Hepatocyte (in vitro differentiated cells): Measurements from ENCODE around the gene BGN. TPM values are rescaled to one million over a fixed set of nuclear protein-coding genes. Genes with fewer than 3 reads are reported as not detected.
A peak's percentile ranks its signal among the peaks of the same experiment; 100 is the strongest.

Experiments used
- DNase-seq: peaks from one replicate; pipeline ENCODE4 v3.0.0-alpha.2; 2016; ENCODE audit warnings: low spot score
- H2AFZ ChIP-seq: fragments of 200-600 bp; sonication (generic); 2 replicates; pipeline ENCODE4 v1.6.0; 2016; ENCODE audit warnings: antibody characterized with exemption, mild to moderate bottlenecking
- H3K27ac ChIP-seq: fragments of 200-600 bp; sonication (generic); 2 replicates; pipeline ENCODE4 v1.5.1; 2016; ENCODE audit warnings: mild to moderate bottlenecking
- H3K27me3 ChIP-seq: fragments of 200-600 bp; sonication (generic); 2 replicates; pipeline ENCODE4 v1.6.1; 2016
- H3K36me3 ChIP-seq: fragments of 200-600 bp; sonication (generic); replicated peaks from 2 replicates; pipeline ENCODE4 v1.5.1; 2016; ENCODE audit warnings: low read depth; ENCODE audit not compliant: insufficient read depth
- H3K4me1 ChIP-seq: fragments of 200-600 bp; sonication (generic); 2 replicates; pipeline ENCODE4 v1.5.1; 2016; ENCODE audit warnings: mild to moderate bottlenecking, moderate library complexity; ENCODE audit not compliant: insufficient read depth
- H3K4me2 ChIP-seq: fragments of 200-600 bp; sonication (generic); 2 replicates; pipeline ENCODE4 v1.6.0; 2016
- H3K4me3 ChIP-seq: fragments of 200-600 bp; sonication (generic); 2 replicates; pipeline ENCODE4 v1.5.1; 2016; ENCODE audit warnings: mild to moderate bottlenecking
- H3K79me2 ChIP-seq: fragments of 200-600 bp; sonication (generic); 2 replicates; pipeline ENCODE4 v1.6.0; 2017; ENCODE audit warnings: mild to moderate bottlenecking
- H3K9me2 ChIP-seq: fragments of 200-600 bp; sonication (generic); replicated peaks from 2 replicates; pipeline ENCODE4 v1.6.0; 2017; ENCODE audit warnings: mild to moderate bottlenecking; ENCODE audit not compliant: insufficient read depth
- H3K9me3 ChIP-seq: fragments of 200-600 bp; sonication (generic); 2 replicates; pipeline ENCODE4 v1.5.1; 2016; ENCODE audit warnings: low read depth, mild to moderate bottlenecking
- H4K20me1 ChIP-seq: fragments of 200-600 bp; sonication (generic); 2 replicates; pipeline ENCODE4 v1.6.0; 2016; ENCODE audit warnings: mild to moderate bottlenecking; ENCODE audit not compliant: insufficient read depth, poor library complexity, severe bottlenecking
- EZH2 ChIP-seq: fragments of 200-600 bp; sonication (generic); IDR thresholded peaks from 2 replicates; pipeline ENCODE4 v1.6.1; 2016; ENCODE audit warnings: antibody characterized with exemption, mild to moderate bottlenecking, borderline replicate concordance
- EZH2phosphoT487 ChIP-seq: fragments of 200-600 bp; sonication (generic); IDR thresholded peaks from one replicate; pipeline ENCODE4 v1.6.1; 2018; ENCODE audit warnings: antibody characterized with exemption, mild to moderate bottlenecking, low read depth, moderate library complexity; ENCODE audit not compliant: unreplicated experiment, severe bottlenecking
- WGBS: methylation state at CpG from one replicate; pipeline ENCODE4 v1.1.6; 2016; ENCODE audit warnings: low lambda C conversion rate; ENCODE audit errors: missing lambda C conversion rate; 5-methylcytosine and 5-hydroxymethylcytosine counted together
- polyA plus RNA-seq: library from polyadenylated mRNA; unstranded; fragments of >200 nt; fragmentation: Nextera tagmentation; extraction: Ambion mirVana; gene quantifications from 2 replicates; pipeline ENCODE4 v1.2.1, GENCODE V29; 2016
- total RNA-seq: library from RNA; depleted of rRNA; stranded (reverse); fragments of >200 nt; gene quantifications from 2 replicates; pipeline ENCODE4 v1.2.3, GENCODE V29; 2014
- TF ChIP-seq, protein P1 (sequence below): fragments of 200-600 bp; sonication (generic); IDR thresholded peaks from 2 replicates; pipeline ENCODE4 v1.5.1; 2016; ENCODE audit warnings: antibody characterized with exemption, mild to moderate bottlenecking; ENCODE audit not compliant: poor library complexity

The BGN gene
- total and polyA plus RNA-seq, 2 experiments from 2014 or later, result 14.5 to 27.5 TPM

DNA sequence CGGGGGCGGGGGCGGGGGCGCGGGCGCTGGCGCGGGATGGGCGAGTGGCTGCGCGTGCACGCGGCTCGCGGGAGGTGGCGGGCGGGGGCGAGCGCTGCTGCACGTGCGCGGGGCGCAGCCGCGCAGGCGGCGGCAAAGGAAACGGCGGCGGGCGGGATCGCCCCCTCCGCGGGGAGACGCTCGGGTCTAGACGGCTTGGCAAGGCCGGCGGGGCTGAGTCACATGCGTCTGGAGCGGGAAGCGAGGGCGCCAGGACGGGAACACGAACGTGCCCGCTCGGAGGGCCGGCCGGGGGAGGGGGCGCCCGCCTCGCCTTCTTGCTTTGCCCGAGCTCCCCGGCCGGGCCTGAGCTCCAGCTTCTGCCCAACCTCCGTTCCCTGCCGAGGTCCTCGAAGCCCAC, 20.1 kb upstream of the BGN start:
- TF ChIP-seq EZH2, result no peak
- 10% methylated on average over 16 of the region's 59 CpGs for WGBS
- Histone ChIP-seq H3K27me3 (no peaks in the 10 kb centered on the region), H3K79me2 (no peaks in the 10 kb centered on the region), H3K9me3 (no peaks in the 10 kb centered on the region), H3K4me3 (no peak overlapping the region), H3K9me2 (no peaks in the 10 kb centered on the region), H2AFZ (no peak overlapping the region), H3K36me3 (no peaks in the 10 kb centered on the region), H3K4me2 (peak overlapping the region; percentile 71), H3K4me1 (peaks cover 11% of the 10 kb centered on the region), H4K20me1 (no peaks in the 10 kb centered on the region), H3K27ac (peak overlapping the region; percentile 95)
- peak; percentile 80 for DNase-seq

DNA sequence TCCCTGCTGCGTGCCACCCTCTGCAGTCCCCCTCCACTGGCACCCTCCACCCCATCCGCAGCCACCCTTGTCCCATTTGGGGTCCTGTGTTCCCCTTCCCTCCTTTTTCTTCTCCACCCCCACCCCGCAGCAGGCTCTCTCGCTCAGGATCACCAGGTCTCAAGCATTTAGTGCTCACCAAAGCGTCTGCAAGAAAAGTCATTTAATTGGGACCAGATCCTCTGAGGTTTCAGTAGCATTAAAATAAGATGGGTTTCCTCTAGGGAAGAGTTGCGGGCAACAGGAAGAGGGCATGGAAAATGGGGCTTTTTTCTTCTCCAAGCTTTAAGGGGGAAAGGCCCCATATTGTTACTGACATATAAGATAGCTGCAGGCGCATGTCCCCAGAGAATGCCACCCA, 19.5 kb upstream of the BGN start:
- Histone ChIP-seq H3K27ac (peak overlapping the region; percentile 95), H4K20me1 (no peaks in the 10 kb centered on the region), H3K36me3 (no peaks in the 10 kb centered on the region), H3K9me3 (no peaks in the 10 kb centered on the region), H3K4me1 (peaks cover 11% of the 10 kb centered on the region), H3K79me2 (no peaks in the 10 kb centered on the region), H3K9me2 (no peaks in the 10 kb centered on the region), H3K4me3 (no peak overlapping the region), H3K27me3 (no peaks in the 10 kb centered on the region), H3K4me2 (peak overlapping the region; percentile 71), H2AFZ (no peak overlapping the region)
- 80% methylated on average over 7 of the region's 7 CpGs for WGBS
- DNase-seq, result no peak
- no peak for TF ChIP-seq EZH2phosphoT487
- TF ChIP-seq, protein P1, sequence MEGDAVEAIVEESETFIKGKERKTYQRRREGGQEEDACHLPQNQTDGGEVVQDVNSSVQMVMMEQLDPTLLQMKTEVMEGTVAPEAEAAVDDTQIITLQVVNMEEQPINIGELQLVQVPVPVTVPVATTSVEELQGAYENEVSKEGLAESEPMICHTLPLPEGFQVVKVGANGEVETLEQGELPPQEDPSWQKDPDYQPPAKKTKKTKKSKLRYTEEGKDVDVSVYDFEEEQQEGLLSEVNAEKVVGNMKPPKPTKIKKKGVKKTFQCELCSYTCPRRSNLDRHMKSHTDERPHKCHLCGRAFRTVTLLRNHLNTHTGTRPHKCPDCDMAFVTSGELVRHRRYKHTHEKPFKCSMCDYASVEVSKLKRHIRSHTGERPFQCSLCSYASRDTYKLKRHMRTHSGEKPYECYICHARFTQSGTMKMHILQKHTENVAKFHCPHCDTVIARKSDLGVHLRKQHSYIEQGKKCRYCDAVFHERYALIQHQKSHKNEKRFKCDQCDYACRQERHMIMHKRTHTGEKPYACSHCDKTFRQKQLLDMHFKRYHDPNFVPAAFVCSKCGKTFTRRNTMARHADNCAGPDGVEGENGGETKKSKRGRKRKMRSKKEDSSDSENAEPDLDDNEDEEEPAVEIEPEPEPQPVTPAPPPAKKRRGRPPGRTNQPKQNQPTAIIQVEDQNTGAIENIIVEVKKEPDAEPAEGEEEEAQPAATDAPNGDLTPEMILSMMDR, result no peak
- TF ChIP-seq EZH2, result no peak

DNA sequence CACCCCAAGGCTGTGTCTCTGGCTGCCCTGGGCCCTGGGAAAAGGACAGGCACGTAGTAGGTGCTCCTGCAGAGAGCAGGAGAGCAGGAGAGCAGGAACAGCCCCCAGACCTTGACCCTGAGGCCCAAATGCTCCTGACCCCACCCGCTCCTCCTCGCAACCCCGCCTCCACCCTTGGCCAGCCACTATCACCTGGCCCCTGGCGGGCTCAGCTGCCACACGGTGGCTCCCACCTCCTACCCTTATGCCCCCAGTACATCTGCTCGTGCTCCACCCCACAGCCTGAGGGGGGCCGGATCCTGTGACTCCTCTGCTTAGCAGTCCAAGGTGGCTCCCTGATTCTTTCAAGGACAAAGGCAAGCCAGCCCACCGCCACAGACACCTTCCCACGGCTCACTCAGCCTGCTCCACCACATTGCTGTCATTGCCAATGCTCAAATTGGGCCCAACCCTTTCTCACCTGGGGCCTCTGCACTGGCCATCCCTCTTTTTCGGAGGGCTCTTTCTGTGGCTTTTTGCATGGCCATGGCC, 19.0 kb upstream of the BGN start:
- Histone ChIP-seq H3K27ac (peak overlapping the region; percentile 95), H3K27me3 (no peaks in the 10 kb centered on the region), H3K4me2 (no peak overlapping the region), H3K9me2 (no peaks in the 10 kb centered on the region), H3K4me1 (peaks cover 11% of the 10 kb centered on the region), H3K9me3 (no peaks in the 10 kb centered on the region), H3K4me3 (no peak overlapping the region), H3K36me3 (no peaks in the 10 kb centered on the region), H2AFZ (no peak overlapping the region), H3K79me2 (no peaks in the 10 kb centered on the region), H4K20me1 (no peaks in the 10 kb centered on the region)
- WGBS, result 83% methylated on average over 10 of the region's 11 CpGs
- no peak for DNase-seq
- no peak for TF ChIP-seq EZH2
- no peak for TF ChIP-seq EZH2phosphoT487
- TF ChIP-seq, protein P1, result no peak

DNA sequence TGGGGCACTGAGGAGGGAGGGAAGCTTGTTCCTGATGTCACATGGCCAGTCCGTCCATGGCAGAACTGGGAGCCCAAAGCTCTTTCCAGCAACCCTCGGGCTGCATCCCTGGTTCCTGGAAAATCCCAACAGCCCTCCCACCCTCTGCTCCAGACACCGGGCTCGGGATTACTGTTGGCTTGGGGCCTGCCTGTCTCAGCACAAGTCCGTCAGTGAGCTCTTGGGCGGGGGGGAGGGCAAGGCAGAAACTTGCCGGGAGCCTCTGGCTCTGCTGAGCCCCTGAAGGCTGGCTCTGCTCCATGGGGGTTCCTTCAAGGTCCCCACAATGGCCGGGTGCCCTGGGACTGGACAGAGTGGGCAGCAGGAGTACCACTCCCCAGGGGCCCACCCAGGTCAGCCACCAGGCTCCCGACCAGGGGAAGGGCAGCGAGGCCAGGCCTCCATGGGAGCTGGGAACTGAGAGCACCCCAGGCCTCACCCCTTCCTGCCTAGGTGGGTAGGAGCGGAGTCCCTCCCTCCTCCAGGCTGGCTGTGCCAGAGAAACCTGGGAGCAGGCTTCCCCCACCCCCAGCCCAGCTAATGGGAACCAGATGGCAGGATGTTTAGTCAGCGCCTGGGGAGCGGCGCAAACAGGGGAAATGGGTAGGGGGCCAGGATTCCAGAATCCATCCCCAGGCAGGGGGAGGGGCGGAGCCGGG, 18.0 kb upstream of the BGN start:
- Histone ChIP-seq H3K4me2 (peak overlapping the region; percentile 62), H3K9me3 (no peaks in the 10 kb centered on the region), H3K9me2 (no peaks in the 10 kb centered on the region), H2AFZ (no peak overlapping the region), H3K4me3 (no peak overlapping the region), H3K27ac (peak overlapping the region; percentile 95), H4K20me1 (no peaks in the 10 kb centered on the region), H3K36me3 (no peaks in the 10 kb centered on the region), H3K4me1 (peaks cover 11% of the 10 kb centered on the region), H3K79me2 (no peaks in the 10 kb centered on the region), H3K27me3 (no peaks in the 10 kb centered on the region)
- TF ChIP-seq, protein P1, result no peak
- no peak for TF ChIP-seq EZH2phosphoT487
- TF ChIP-seq EZH2, result no peak
- 59% methylated on average over 15 of the region's 16 CpGs for WGBS
- peak; percentile 68 for DNase-seq
